GM19372 (cell line): Measurements from ENCODE around the gene ATXN7L2.
"Not testable (repeated sequence)": the region's sequence is repeated elsewhere in the genome, so short reads cannot be mapped to it uniquely, and the experiment has no call there.

Experiments used
- ATAC-seq: cut with Tn5 transposase; IDR thresholded peaks from one replicate; pipeline ENCODE4 v1.9.1; 2021; ENCODE audit warnings: mild to moderate bottlenecking, low read depth, moderate library complexity; ENCODE audit not compliant: unreplicated experiment

The ATXN7L2 gene, protein sequence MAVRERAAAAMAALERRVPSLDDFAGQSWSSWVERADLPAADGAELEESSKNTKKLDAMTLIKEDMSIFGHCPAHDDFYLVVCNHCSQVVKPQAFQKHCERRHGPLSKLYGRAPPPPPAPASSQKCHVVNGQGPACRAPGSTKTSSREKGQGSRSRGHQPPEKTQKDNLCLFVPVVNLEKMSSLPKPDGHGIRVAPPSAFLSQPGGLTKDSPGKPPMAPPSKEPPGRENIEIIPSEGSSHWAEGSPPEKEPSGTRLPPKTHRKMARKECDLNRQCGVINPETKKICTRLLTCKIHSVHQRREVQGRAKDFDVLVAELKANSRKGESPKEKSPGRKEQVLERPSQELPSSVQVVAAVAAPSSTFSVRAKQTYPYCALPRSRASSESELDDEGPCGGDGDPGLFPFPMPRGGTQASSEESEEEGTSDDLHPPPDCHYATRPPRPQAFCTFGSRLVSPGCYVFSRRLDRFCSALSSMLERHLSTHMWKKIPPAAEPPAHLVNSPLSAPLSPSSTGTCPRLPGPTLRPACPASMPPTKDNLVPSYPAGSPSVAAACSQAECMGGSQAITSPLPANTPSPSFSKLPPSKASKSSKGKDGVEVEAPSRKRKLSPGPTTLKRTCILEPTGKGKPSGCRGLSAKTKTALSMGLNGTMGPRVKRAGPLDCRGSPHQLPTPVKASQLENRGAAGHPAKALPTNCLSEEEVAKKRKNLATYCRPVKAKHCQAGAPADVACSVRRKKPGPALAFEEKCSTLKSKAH

DNA sequence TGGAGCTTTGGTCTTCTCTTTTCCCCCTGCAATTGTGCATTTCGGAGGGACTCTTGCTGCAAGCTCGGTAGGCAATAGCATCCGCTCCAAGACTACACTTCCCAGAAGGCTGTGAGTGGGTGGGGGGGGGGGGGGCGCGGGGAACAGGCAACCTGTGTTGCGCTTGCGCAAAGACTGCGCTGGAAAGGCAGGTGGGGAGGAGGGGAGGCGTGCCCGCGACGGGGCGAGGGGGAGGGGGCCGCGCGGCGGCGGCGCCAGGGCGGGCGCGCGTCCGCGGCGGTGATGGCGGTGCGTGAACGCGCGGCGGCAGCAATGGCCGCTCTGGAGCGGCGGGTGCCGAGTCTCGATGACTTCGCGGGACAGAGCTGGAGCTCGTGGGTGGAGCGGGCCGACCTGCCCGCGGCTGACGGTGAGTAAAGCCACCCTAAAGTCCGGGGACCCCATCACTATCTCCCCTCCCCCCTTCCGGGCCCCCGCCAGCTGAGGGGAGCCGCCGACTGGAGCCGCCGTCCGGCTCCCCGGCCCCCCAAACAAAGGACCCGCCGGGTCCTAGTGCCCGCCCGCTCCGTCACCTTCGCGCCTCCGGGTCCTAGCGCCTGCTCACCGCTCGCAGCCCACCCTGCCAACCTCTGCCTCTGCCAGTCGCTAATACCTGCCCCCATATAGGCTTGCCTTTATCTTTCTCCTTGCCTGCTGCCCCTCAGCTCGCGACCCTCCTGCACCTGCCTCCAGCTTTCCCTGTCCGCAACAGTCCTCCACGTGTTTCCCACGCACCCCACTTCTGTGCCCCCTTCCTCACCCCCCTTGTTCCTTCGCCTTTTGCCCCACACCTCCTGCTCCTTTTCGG is at the start of gene ATXN7L2:
Gene ATXN7L2, plus strand, starts transcription at position 234 of the 847 bp plus-strand sequence. Its CDS starts 49 bp downstream, at position 283.
- ATAC-seq, result peak; percentile 85

DNA sequence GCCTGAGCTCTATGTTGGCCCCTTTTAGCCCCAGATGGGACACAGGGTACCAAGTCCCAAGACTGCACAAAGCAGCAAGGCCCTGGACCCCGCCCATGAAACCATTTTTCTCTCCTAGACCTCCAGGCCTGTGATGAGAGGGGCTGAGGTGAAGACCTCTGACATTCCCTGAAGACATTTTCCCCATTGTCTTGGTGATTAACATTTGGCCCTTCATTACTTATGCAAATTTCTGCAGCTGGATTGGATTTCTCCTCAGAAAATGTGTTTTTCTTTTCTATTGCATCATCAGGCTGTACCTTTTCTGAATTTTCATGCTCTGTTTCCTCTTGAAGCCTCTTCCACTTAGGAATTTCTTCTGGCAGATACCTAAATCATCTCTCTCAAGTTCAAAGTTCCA is 49.2 kb upstream of the ATXN7L2 start:
- no peak for ATAC-seq

DNA sequence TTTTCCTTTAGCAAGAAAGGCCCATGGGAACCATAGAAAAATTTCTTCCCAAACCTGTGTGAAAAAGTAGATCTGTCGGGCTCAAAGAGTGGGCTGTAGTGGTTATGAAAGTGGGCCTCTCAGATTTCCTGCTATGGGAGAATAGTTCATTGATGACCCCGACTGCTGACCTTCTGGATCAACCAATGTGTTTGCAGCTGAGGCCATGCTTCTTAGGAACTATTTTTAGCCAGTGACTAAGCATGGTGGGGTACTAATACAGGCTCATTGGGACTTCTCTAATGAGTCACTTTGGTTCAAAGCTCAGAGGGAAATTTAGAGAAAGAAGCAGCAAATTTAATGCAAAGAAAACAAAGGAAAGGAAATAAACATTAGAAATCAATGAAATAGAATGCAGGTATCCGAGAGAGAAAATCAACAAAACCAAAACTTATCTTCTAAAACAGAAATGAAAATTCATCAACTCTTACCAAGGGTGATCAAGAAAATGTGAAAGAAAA is 44.9 kb upstream of the ATXN7L2 start:
- no peak for ATAC-seq

DNA sequence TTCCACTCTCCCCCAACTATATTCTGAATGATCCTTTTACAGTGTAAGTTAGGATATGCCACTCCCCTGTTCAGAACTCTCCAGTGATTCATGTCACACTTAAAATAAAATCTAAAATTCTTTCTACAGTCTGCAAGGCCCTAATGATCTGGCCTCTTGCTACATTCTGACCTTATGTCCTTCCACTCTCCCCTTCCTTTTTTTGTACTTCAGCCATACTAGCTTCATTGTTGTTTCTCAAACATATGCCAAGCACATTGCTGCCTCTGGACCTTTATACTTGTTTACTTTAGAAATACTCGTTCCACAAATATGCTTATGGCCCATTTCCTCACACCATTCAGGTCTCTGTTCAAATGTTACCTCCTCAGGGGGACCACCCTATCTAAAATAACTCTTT is 42.6 kb upstream of the ATXN7L2 start:
- no peak for ATAC-seq

DNA sequence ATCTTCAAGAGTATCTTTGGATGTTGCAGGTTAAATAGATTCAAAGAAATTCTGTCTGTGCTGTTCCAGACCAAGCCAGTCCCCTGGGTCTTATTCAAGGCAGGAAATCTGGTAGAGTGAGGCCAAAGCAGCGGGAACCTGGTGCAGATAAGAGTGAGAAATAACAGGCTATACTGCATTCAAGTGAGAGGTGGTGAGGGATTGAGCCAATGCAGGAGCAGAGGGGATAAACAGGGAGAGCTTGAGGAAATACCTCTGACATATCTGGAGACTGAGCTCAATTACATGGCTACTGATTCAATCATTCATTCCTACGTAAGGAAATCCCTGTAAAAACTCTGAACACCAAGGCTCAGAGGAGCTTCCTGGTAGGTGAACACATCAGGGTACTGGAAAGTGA is 40.2 kb upstream of the ATXN7L2 start:
- ATAC-seq, result no peak

DNA sequence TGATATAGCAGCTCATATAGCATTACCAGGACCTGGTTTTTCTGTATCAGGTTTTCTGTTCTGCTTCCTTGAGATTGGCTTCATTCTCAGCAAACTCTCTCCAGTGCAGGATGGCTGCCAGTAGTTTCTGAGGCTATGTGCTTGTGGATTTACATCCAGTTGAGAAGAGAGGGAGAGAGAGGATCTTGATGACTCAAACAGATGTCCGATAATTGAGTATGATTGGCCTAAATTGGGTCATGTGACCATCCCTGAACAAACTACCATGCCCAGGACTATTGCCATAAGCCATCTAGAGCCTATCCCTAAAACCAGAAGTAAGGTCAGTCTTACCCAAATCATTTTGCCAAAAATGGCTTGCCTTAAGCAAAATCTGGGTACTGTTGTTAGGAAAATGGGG is 39.4 kb upstream of the ATXN7L2 start:
- no peak for ATAC-seq

DNA sequence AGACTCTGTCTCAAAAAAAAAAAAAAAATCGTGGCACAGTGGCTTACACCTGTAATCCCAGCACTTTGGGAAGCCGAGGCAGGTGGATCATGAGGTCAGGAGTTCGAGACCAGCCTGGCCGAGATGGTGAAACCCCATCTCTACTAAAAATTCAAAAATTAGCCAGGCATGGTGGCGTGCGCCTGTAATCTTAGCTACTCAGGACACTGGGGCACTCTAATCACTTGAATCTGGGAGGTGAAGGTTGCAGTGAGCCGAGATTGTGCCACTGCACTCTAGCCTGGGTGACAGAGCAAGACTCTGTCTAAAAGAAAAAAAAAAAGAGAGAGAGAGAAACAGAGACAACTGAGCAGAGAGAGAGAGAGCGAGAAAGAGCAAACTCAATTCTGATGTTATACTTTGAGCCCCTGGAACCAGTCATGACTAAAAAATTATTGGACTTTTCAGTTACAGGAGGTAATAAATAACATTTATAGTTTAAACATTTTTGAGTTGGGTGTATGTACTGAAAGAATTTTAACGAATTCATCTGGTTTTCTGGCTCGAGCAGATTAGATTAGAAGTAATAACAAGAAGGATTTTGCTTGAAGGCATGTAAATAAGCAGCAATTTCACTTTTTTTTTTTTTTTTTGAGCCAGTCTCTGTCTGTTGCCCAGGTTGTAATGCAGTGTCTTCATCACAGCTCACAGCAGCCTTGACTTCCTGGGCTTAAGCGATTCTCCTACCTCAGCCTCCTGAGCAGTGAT is 37.6 kb upstream of the ATXN7L2 start:
- ATAC-seq, result not testable (repeated sequence)

DNA sequence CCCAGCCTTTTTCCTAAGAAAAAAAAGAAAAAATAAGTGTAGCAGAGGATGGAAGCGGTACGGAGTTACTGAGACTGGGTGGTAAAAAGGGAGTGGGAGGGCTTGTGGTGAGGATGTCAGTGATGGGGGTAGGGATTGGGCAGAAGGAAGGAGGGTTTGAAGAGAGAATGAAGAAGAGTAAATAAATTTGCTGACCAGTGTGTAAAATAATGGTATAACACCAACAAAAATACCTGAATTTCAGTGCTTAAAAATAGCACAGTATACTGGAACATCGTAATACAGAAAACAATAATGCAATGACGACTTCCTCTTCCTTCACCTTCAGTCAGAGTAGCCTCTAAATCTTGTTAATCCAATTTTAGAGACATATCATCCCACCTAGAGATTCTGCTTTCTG is 36.2 kb upstream of the ATXN7L2 start:
- ATAC-seq, result no peak

DNA sequence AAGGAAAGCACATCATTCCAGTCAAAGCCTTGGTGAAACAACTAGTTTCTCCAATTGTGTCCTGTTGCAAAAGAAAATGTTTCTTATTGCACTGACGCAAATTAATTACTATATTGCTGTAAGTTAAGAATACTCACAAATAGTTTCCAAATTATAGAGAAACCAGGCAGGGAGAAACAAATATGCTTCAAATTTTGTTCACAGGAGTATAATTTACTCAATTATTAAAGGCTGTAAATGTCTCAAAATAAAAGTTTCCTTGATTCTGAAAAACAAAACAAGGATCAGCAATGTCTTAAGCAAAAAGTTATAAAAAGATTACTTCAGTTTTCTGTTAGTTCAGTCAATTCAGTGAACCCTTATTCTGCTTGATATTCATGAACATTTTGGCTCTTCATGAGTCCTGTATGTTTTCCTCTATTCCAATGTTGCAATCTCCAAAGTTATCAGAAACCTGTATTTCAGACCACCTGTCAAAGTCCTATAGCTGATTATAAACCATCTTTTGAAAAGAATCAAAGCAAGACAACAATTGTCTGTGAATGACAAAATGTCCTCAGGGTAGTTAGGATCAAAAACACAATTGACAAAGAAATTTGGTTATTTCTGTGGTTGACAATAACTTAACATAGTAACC is 29.1 kb upstream of the ATXN7L2 start:
- ATAC-seq, result no peak

DNA sequence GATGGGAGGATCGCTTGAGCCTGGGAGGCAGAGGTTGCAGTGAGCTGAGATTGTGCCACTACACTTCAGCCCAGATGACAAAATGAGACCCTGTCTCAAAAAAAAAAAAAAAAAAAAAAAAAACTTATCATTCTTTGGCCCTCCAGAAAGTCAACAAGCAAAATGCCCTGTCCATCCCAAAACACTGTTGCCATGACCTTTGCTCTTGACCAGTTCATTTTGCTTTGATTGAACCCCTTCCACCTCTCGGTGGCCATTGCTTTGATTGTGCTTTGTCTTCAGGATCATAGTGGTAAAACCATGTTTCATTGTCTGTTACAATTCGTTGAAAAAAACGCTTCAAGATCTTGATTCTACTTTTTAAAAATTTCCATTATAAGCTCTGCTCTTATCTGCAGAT is 25.9 kb upstream of the ATXN7L2 start:
- ATAC-seq, result no peak

DNA sequence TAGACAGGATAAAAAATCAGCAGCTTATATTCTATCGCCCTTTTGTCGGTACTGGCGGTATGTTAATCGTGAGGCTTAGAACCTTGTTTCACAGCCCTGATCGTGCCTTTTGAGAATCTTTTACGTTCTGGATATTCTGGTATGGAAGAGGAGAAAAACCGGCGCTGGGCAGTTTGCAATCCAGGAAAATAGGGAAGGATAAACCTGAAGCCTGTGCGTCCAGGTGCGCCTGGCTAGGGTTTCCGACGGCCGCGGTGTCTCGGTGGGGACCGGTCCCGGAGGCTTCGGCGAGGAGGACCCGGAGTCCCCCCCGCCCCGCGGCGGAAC is 17.6 kb upstream of the ATXN7L2 start:
- ATAC-seq, result no peak

DNA sequence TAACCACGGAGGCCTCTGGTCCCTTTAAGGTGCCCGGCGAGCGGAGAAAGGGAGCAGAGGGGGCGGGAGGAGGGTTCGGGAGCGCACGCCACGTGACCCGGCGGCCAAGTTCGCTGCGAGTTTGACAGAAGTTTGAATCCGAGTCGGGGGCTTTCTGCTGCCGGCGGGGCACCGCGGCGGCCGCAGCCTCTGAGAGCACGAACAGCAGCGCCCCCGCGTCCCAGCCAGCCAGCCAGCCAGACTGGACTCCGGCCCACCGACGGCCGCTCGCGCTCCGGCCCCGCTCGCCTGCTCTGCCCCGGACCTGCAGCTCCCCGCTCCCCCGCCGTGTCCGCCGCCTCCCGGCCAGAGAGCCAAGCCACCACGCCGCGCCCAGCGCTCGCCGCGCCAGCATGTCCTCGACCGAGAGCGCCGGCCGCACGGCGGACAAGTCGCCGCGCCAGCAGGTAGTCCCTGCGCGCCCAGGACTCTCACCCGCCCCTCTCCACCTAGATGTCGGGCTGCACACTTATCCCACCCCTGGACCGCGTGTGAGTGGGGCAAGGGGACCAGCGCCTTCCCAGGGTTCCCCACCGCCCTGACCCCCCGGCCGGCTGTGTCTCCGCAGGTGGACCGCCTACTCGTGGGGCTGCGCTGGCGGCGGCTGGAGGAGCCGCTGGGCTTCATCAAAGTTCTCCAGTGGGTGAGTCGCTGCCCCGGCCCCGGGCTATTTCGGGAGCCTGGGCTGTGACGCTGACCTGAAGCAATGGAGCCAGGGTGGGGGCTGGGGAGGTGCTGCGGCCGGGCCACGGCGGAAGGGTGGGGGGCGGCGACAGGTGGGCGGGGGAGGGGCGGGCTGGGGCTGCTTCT is 17.0 kb upstream of the ATXN7L2 start, which contains the start of gene SYPL2:
Gene SYPL2, plus strand, starts transcription at position 95 of the 849 bp plus-strand sequence. Its CDS starts 298 bp downstream, at position 393.
- no peak for ATAC-seq

DNA sequence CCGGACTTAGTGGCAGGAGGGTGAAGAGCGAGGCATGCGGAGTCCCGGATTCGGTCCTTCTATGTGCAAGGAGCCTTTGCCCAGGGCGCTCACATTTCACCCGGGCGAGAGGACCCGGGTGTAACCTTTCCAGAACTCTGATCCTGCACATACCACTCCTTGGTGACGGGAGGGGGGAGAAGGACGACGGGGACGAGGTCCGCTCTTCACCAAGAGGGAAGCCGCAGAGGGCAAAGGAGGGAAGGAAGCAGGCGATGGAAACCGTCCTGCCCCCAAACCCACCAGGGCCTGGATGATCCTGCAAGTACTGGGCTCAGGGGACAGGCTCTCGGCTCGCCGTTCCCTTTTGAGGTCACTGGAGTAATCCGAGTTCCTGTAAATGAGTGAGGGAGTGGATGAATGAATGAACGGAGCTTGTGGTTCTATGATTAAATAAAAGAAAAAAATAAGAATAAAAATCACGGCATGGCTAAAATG is 16.4 kb upstream of the ATXN7L2 start:
- ATAC-seq, result no peak

DNA sequence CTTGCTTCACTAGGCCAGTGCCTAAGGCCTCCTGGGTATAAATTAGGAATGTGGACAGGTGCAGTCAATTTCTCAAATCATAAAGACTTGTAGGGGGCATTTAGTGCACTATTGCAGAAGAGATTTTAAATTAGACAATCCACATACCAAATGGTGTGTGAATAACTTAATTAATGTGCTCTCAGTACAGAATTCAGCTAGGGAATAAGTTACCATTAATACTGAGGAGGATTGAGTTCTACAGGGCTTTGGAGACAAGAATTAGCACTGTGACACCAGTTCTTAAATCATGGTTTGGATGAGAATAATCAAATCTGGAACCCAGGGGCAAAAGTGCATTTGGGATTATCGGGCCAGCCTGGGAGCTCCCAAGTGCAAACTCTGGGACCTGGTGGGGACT is 15.6 kb upstream of the ATXN7L2 start:
- no peak for ATAC-seq

DNA sequence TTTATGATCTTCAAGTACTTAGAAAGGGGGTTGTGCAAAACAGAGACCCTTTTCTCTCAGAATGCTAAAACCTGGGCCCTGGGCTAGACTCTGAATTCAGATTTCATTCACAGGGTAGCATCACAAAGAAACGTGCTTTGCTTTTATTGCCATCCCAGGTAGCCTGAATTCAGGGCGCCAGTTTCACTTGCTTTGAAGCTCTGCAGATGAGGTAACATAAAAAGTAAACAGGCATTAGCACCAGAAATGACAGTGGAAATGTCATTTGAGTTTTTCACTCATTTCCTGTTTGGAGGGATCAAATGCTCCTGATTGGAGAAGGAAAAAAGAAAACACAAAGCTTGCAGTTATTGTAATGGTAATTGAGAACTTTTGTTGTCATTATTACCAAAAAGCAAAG is 14.8 kb upstream of the ATXN7L2 start:
- no peak for ATAC-seq

DNA sequence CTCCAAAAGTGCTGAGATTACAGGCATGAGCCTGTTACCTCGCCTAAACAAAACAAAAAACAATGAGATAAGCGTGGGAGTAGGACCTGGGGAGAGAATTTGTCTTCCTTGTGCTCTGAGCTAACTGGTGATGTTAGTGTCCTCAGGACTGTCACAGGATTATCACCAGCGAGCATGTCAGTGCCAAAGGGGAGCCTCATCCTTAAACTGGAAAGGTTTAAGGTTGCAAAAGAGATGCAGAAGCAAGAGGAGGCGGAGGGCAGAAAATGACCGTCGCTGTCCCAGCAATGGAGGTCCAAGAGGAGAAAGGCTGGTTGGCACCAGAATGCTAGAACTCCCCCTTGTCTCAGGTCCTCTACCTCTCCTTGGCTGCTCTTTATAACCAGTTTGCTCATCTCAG is 13.5 kb upstream of the ATXN7L2 start:
- ATAC-seq, result no peak

DNA sequence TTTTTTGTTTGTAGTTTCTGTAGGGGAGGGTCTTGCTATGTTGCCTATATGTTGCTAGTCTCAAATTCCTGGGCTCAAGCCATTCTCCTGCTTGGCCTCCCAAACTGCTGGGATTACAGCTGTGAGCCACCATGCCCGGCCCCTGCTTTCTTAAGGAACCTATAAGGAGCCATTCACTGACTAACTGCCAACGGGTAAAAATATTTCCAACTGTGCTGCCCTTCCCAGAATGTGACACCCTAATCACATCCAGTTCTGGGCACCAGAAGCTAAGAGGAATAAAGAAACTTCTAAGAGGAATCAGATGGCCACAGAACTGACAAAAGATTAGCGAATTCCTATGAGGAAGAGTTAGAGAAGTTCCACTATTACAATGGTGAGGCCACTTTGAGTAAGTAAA is 10.9 kb upstream of the ATXN7L2 start:
- ATAC-seq, result no peak

DNA sequence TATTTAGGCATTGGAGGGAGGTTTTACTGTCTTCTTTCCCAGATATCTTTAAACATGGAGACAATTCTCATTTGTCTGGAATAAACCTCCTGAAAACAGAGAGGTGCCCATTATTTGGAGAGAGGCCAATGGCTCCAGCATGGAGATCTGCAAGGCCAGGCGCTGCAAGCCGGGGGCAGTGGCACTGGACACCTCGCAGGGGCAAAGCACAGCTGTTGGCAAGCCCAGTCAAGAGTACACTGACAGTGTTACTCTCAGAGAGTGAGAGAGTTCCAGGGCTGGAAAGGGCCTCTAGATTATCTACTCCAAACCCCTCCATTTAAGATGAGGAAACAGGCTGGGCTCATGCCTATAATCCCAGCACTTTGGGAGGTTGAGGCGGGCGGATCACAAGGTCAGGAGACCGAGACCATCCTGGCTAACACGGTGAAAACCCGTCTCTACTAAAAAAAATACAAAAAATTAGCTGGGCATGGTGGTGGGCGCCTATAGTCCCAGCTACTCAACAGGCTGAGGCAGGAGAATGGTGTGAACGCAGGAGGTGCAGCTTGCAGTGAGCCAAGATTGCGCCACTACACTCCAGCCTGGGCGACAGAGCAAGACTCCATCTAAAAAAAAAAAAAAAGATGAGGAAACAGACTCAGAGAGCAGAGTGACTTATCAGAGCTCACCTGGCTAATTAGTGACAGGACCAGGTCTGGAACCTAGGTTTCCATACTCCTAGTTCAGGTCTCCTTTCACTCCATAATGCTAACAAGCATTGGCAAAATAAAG is 10.2 kb upstream of the ATXN7L2 start:
- ATAC-seq, result not testable (repeated sequence)
